ENCODE measurements around the gene MCIDAS. TPM values are rescaled to one million over a fixed set of nuclear protein-coding genes. Genes with fewer than 3 reads are reported as not detected.

The MCIDAS gene
- total RNA-seq, 4 donors from 2014 or later: not detected

DNA sequence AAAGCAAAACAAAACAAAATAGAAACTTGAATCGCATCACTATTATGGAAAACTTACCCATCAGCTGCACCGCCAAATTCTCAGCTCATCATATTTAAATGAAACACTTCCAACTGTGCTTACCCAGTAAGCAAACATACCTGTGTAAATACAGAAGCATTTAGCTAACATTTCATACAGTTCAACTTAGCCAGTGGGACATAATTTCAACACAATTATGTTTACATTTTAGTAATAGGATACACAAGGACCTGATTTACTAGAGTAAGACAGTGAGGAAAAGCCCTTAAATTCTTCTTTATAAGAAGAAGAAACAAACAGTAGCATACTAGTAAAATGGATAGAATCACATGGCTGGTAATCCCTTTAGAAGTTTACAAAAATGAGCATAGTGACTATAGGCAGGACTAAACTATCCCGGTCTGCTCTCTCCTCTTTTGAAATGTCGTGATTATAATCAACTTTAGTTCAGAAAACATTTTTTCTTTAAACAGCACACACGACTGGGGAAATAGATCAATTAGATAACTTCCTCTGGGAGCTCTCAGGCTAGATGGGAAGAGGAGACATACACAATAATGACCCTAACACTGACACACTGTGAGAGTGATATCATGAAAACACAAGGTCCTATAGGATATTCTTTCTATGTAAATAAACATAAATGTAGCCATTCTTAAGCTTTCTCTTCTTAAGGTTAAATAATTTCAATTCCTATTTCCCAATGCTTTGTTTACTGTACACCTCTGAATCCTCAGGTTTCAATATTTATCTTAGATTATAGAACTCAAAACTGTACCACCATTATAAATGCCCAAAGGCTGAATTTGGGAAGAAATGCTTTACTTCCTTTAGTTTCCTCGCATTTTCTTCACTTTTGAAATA, 38.2 kb downstream of the MCIDAS start:
- H3K4me1 ChIP-seq: no peaks in the 10 kb centered on the region
- H3K27me3 ChIP-seq: peaks cover 78% of the 10 kb centered on the region
- no peak overlapping the region for H3K4me3 ChIP-seq
- no peaks in the 10 kb centered on the region for H3K9me3 ChIP-seq
- TF ChIP-seq EP300 (IDR thresholded peaks at IDR 0.05) (no peak), POLR2A (IDR thresholded peaks at IDR 0.05) (no peak), POLR2AphosphoS5 (IDR thresholded peaks at IDR 0.05) (no peak)
- TF ChIP-seq, protein P1, sequence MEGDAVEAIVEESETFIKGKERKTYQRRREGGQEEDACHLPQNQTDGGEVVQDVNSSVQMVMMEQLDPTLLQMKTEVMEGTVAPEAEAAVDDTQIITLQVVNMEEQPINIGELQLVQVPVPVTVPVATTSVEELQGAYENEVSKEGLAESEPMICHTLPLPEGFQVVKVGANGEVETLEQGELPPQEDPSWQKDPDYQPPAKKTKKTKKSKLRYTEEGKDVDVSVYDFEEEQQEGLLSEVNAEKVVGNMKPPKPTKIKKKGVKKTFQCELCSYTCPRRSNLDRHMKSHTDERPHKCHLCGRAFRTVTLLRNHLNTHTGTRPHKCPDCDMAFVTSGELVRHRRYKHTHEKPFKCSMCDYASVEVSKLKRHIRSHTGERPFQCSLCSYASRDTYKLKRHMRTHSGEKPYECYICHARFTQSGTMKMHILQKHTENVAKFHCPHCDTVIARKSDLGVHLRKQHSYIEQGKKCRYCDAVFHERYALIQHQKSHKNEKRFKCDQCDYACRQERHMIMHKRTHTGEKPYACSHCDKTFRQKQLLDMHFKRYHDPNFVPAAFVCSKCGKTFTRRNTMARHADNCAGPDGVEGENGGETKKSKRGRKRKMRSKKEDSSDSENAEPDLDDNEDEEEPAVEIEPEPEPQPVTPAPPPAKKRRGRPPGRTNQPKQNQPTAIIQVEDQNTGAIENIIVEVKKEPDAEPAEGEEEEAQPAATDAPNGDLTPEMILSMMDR (IDR thresholded peaks at IDR 0.05): no peak
- no peak overlapping the region for H3K27ac ChIP-seq
- H3K36me3 ChIP-seq: no peaks in the 10 kb centered on the region
- no peak for ATAC-seq
- WGBS, 2 donors (ENCODE audit: low coverage in 1 of 2): 58 to 60% methylated on average over 6 of the region's 6 CpGs

DNA sequence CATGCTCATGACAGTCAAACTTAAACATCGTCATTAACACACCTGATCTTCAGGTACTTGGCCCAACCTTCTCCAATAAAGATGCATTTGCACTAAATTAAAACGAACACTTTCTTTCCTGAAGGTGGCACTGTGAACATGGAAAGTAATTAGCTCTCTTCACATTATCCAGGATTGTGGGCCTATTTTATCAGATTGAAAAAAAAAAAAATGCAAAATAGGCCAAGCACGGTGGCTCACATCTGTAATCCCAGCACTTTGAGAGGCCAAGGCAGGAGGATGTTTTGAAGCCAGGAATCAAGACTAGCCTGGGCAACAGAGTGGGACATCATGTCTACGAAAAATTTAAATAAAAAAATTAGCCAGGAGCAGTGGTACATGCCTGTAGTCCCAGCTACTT, 39.7 kb downstream of the MCIDAS start:
- 32 to 48% methylated on average over 2 to 4 of the region's 4 CpGs for WGBS, 2 donors (ENCODE audit: low coverage in 1 of 2)
- peaks cover 74% of the 10 kb centered on the region for H3K27me3 ChIP-seq
- ATAC-seq: no peak
- TF ChIP-seq, protein P1 (IDR thresholded peaks at IDR 0.05): no peak
- TF ChIP-seq POLR2AphosphoS5 (IDR thresholded peaks at IDR 0.05): no peak
- no peak for TF ChIP-seq POLR2A (IDR thresholded peaks at IDR 0.05)
- no peak for TF ChIP-seq EP300 (IDR thresholded peaks at IDR 0.05)
- H3K27ac ChIP-seq: no peak overlapping the region
- no peaks in the 10 kb centered on the region for H3K4me1 ChIP-seq
- peaks cover 0 to 6% (median 0%) of the 10 kb centered on the region in 3 donors for H3K9me3 ChIP-seq
- H3K4me3 ChIP-seq: no peak overlapping the region
- H3K36me3 ChIP-seq: no peaks in the 10 kb centered on the region

DNA sequence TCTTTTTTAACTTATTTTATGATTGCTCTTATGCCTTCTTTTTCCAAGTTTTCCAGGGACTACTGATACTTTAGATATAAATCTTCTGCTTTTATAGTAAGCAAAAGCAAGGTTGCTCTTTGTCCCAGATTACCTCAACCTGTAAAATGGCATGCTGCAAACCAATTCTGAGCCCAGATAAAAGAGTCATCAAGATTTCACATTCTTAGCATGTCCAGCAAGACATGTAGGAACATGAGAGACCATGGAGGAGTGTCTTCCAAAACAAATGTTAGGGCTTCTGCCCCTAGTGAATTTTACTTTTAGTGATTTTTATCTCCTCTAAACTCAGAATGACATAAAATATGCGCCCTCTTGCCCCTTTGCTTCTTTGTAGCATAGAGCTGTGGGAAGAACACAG, 47.1 kb downstream of the MCIDAS start:
- no peak for ATAC-seq
- peaks cover 0 to 6% (median 0%) of the 10 kb centered on the region in 3 donors for H3K9me3 ChIP-seq
- WGBS, 2 donors (ENCODE audit: low coverage in 1 of 2): 45 to 58% methylated on average over 1 of the region's 1 CpG
- H3K36me3 ChIP-seq: no peaks in the 10 kb centered on the region
- H3K4me1 ChIP-seq: peaks cover 2 to 14% (median 8%) of the 10 kb centered on the region in 3 donors
- H3K4me3 ChIP-seq: no peak overlapping the region
- H3K27ac ChIP-seq: no peak overlapping the region
- TF ChIP-seq POLR2AphosphoS5 (IDR thresholded peaks at IDR 0.05) (no peak), POLR2A (IDR thresholded peaks at IDR 0.05) (no peak), EP300 (IDR thresholded peaks at IDR 0.05) (no peak)
- TF ChIP-seq, protein P1 (IDR thresholded peaks at IDR 0.05): no peak
- peaks cover 84% of the 10 kb centered on the region for H3K27me3 ChIP-seq

- H3K4me3 ChIP-seq: no peak overlapping the region
- peaks cover 2 to 33% (median 20%) of the 10 kb centered on the region in 3 donors for H3K4me1 ChIP-seq
- H3K9me3 ChIP-seq: no peaks in the 10 kb centered on the region
- peaks cover 93% of the 10 kb centered on the region for H3K27me3 ChIP-seq
- 14 to 19% methylated on average over 2 of the region's 2 CpGs for WGBS, 2 donors (ENCODE audit: low coverage in 1 of 2)
- H3K36me3 ChIP-seq: no peaks in the 10 kb centered on the region
- H3K27ac ChIP-seq: no peak overlapping the region
- TF ChIP-seq, protein P1 (IDR thresholded peaks at IDR 0.05): no peak
- TF ChIP-seq EP300 (IDR thresholded peaks at IDR 0.05): no peak
- no peak for TF ChIP-seq POLR2AphosphoS5 (IDR thresholded peaks at IDR 0.05)
- TF ChIP-seq POLR2A (IDR thresholded peaks at IDR 0.05): no peak
- no peak for ATAC-seq
Observed at GRCh38 chr5:55177078-55177477, 50.0 kb downstream of the MCIDAS start.
